Ovary (tissue), 3 donors: Measurements from ENCODE around the gene ADGRB3.

Experiments
- EP300 ChIP-seq: sonication (generic); formaldehyde crosslinking; IDR thresholded peaks from one replicate; pipeline ENCODE4 v1.6.1; 2017; ENCODE audit warnings: antibody characterized with exemption
- POLR2A ChIP-seq: fragments of 450-650 bp; IDR thresholded peaks from one replicate; pipeline ENCODE4 v1.6.1; 2017; ENCODE audit warnings: antibody characterized with exemption, mild to moderate bottlenecking, moderate library complexity
- TF ChIP-seq, protein P1 (sequence below), 3 donors: fragments of 450-650 bp in 2 of 3; fragments of 200-600 bp in 1 of 3; IDR thresholded peaks; one replicate each; pipeline versions ENCODE4 v1.5.1 to v1.8.0; 2016 to 2022; ENCODE audit warnings: antibody characterized with exemption in 3 of 3, mild to moderate bottlenecking in 1 of 3
- donor health status: DM: no; HTN: no; CAD: no.

DNA sequence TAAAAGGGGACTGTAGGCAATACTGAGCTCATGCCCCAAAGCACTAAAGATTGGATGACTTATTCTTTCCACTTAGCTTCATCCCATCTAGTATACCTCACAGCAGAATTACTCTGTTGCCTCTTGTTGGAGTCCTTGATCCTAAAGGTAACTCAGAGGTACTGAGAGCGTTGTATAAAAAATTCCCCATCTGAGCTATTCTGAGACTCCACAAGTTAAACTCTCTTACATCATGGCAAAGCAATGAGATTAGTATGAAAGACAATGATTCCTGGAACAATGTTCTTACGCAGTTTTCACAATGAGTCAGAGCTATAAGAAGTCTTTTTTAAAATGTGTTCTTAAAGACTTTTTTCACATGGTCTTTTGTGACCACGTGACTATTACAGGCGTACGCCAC lies 370.1 kb downstream of the ADGRB3 start:
- no peak for TF ChIP-seq POLR2A
- TF ChIP-seq, protein P1, sequence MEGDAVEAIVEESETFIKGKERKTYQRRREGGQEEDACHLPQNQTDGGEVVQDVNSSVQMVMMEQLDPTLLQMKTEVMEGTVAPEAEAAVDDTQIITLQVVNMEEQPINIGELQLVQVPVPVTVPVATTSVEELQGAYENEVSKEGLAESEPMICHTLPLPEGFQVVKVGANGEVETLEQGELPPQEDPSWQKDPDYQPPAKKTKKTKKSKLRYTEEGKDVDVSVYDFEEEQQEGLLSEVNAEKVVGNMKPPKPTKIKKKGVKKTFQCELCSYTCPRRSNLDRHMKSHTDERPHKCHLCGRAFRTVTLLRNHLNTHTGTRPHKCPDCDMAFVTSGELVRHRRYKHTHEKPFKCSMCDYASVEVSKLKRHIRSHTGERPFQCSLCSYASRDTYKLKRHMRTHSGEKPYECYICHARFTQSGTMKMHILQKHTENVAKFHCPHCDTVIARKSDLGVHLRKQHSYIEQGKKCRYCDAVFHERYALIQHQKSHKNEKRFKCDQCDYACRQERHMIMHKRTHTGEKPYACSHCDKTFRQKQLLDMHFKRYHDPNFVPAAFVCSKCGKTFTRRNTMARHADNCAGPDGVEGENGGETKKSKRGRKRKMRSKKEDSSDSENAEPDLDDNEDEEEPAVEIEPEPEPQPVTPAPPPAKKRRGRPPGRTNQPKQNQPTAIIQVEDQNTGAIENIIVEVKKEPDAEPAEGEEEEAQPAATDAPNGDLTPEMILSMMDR (IDR thresholded peaks at IDR 0.05), result no peak
- TF ChIP-seq EP300, result no peak
